Lower leg skin (tissue), 3 donors: ENCODE data around the gene ERG28.

Experiments
- POLR2A ChIP-seq, 2 donors: fragments of 450-650 bp; IDR thresholded peaks; one replicate each; pipeline ENCODE4 v1.6.1; 2016 to 2017; ENCODE audit warnings: antibody characterized with exemption in 2 of 2, mild to moderate bottlenecking in 1 of 2, moderate library complexity in 1 of 2
- TF ChIP-seq, protein P1 (sequence below), 3 donors: fragments of 450-650 bp; IDR thresholded peaks; one replicate each; pipeline ENCODE4 v1.5.1; 2016; ENCODE audit warnings: antibody characterized with exemption in 3 of 3, mild to moderate bottlenecking in 3 of 3, moderate library complexity in 2 of 3

DNA sequence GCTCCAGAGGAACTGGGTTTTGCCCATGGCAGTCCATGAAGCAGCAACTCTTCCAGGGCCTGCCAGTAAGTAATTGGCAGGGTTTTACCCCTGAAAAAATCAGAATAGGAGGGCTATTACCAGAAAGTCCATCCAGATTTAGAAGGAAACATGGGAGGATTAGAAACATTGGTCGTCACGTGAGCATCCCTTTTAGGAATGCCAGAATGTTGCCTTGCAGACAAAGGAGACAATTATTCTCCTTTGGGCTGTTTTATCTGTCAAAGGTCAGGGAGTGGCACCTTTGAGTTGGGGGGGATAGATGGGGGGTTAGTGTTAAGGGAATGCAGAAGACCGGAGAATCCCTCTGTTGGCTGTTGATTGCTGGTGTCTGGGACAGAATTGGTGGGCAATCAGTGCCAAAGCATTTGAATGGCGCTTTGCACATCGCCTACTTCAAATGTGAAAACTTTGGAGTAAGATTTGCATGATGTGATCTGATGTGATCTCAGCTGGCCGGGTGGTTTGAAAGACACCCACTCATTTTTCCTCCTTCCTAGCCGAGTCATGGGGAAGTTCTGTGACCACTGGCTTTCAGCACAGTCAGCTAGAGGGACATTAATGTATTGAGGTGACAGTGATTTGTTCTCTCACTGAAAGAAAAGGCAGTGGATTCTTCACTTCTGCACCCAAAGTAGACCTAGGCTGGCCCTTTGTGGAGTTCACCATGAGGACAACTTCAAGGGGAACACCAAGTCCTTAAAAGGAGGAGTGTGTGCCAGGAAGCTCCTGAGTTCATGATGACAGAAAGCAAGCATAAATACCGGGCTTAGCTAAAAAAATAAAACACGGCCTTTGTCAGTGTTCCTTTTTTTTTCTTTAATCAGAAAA lies 50.8 kb downstream of the ERG28 start:
- TF ChIP-seq, protein P1, sequence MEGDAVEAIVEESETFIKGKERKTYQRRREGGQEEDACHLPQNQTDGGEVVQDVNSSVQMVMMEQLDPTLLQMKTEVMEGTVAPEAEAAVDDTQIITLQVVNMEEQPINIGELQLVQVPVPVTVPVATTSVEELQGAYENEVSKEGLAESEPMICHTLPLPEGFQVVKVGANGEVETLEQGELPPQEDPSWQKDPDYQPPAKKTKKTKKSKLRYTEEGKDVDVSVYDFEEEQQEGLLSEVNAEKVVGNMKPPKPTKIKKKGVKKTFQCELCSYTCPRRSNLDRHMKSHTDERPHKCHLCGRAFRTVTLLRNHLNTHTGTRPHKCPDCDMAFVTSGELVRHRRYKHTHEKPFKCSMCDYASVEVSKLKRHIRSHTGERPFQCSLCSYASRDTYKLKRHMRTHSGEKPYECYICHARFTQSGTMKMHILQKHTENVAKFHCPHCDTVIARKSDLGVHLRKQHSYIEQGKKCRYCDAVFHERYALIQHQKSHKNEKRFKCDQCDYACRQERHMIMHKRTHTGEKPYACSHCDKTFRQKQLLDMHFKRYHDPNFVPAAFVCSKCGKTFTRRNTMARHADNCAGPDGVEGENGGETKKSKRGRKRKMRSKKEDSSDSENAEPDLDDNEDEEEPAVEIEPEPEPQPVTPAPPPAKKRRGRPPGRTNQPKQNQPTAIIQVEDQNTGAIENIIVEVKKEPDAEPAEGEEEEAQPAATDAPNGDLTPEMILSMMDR (IDR thresholded peaks at IDR 0.05), result no peak
- no peak for TF ChIP-seq POLR2A (IDR thresholded peaks at IDR 0.05)
